Epithelial cell of esophagus (primary cell): ENCODE data around the gene PCDHGB2.
"Not testable (repeated sequence)": the region's sequence is repeated elsewhere in the genome, so short reads cannot be mapped to it uniquely, and the experiment has no call there.

Experiments used
- DNase-seq: peaks from one replicate; pipeline ENCODE4 v3.0.0; 2010; ENCODE audit warnings: low read depth
- H3K4me3 ChIP-seq: 2 replicates; pipeline ENCODE4 v1.5.1; 2011; ENCODE audit warnings: mild to moderate bottlenecking, low read length, control low read depth
- CTCF ChIP-seq: IDR thresholded peaks from 2 replicates; pipeline ENCODE4 v1.5.1; 2011; ENCODE audit warnings: low read depth, mild to moderate bottlenecking, low read length, control low read depth, inconsistent platforms; ENCODE audit not compliant: insufficient read depth; ENCODE audit errors: missing control alignments

The PCDHGB2 gene

DNA sequence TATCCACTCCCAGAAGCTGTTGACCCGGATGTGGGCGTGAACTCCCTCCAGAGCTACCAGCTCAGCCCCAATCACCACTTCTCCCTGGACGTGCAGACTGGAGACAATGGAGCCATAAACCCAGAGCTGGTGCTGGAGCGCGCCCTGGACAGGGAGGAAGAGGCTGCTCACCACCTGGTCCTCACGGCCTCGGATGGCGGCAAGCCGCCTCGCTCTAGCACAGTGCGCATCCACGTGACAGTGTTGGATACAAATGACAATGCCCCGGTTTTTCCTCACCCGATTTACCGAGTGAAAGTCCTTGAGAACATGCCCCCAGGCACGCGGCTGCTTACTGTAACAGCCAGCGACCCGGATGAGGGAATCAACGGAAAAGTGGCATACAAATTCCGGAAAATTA is 33.5 kb downstream of the PCDHGB2 start:
- no peak for TF ChIP-seq CTCF
- no peak for DNase-seq
- H3K4me3 ChIP-seq: no peak overlapping the region

DNA sequence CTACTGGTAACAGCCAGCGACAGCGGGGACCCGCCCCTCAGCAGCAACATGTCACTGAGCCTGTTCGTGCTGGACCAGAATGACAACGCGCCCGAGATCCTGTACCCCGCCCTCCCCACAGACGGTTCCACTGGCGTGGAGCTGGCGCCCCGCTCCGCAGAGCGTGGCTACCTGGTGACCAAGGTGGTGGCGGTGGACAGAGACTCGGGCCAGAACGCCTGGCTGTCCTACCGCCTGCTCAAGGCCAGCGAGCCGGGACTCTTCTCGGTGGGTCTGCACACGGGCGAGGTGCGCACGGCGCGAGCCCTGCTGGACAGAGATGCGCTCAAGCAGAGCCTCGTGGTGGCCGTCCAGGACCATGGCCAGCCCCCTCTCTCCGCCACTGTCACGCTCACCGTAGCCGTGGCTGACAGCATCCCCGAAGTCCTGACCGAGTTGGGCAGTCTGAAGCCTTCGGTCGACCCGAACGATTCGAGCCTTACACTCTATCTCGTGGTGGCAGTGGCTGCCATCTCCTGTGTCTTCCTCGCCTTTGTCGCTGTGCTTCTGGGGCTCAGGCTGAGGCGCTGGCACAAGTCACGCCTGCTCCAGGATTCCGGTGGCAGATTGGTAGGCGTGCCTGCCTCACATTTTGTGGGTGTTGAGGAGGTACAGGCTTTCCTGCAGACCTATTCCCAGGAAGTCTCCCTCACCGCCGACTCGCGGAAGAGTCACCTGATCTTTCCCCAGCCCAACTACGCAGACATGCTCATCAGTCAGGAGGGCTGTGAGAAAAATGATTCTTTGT is 34.8 kb downstream of the PCDHGB2 start:
- not testable (repeated sequence) for DNase-seq, H3K4me3 ChIP-seq

- peak; percentile 66 for TF ChIP-seq CTCF
- peak; percentile 59 for DNase-seq
- peak within 1 kb of the TSS; percentile 48 for H3K4me3 ChIP-seq
Observed at GRCh38 chr5:141397756-141398551, 38.2 kb downstream of the PCDHGB2 start, which contains the start of gene PCDHGB5. PCDHGB5 (plus strand) TSS chr5:141397947; CDS start chr5:141398128, 181 bp downstream.

DNA sequence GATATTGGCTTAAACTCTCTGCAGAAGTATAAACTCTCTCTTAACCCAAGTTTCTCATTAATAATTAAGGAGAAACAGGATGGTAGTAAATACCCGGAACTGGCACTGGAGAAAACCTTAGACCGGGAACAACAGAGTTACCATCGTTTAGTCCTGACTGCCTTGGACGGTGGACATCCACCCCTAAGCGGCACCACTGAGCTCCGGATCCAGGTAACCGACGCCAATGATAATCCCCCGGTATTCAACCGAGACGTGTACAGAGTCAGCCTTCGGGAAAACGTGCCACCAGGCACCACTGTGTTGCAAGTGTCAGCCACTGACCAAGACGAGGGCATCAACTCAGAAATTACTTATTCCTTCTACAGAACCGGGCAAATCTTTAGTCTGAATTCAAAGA is 38.8 kb downstream of the PCDHGB2 start:
- no peak for DNase-seq
- TF ChIP-seq CTCF: no peak
- no peak overlapping the region for H3K4me3 ChIP-seq

GRCh38 chr5:141399555-141400258 is 39.9 kb downstream of the PCDHGB2 start:
- DNase-seq: no peak
- TF ChIP-seq CTCF: no peak
- H3K4me3 ChIP-seq: no peak overlapping the region

DNA sequence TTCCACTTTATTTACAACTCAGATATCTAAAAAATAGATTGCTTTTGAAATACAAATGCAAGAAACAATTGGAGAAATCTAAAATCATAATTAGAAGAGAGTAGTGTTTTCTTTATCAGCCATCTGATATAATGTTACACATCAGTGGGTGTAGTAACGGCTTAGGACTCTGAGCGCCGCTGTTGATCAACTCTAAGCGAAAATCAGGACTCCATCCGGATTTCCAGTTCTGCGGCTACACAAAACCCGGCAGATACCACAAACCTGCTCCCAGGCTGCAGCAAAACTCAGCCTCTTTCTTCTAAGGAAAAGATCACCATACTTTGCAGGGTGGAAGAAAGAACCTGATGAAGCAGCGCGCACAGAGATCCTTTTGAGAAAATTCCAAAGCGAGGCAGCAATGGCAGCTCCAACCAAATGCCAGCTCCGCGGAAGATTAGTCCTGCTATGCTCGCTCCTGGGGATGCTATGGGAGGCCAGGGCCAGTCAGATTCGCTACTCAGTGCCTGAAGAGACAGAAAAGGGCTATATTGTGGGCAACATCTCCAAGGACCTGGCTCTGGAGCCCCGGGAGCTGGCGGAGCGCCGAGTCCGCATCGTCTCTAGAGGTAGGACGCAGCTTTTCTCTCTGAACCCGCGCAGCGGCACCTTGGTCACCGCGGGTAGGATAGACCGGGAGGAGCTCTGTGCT is 42.9 kb downstream of the PCDHGB2 start, which contains the start of gene PCDHGA9:
Gene PCDHGA9, plus strand, starts transcription at position 226 of the 691 bp plus-strand sequence. Its CDS starts 175 bp downstream, at position 401.
- TF ChIP-seq CTCF: peak; percentile 58
- DNase-seq: peak; percentile 51
- peak within 1 kb of the TSS; percentile 34 for H3K4me3 ChIP-seq
